ENCODE results near the gene FAM222B. TPM values are rescaled to one million over a fixed set of nuclear protein-coding genes. Genes with fewer than 3 reads are reported as not detected.

The FAM222B gene
- total and polyA plus RNA-seq, 9 of the 15 experiments (the other 6 are each of a cell fraction or from before 2014, with no cell fraction given), result 4.0 to 34.6 (median 7.5) TPM

- peak in 1 of 2 experiments; percentile 82; a peak in 1 of 4 replicates for TF ChIP-seq KDM4B (IDR thresholded peaks at IDR 0.05; ENCODE audit: borderline replicate concordance in 2 of 2, low read depth in 1 of 2)
- TF ChIP-seq CEBPZ (IDR thresholded peaks at IDR 0.05; ENCODE audit: borderline replicate concordance, low read depth, low read length), result peak; percentile 28; the same call in 1 of the 2 replicates
- TF ChIP-seq RB1 (IDR thresholded peaks at IDR 0.05; ENCODE audit: low read depth), result peak; percentile 28; the same call in 1 of the 2 replicates
- no peak for TF ChIP-seq CEBPB (tag; IDR thresholded peaks at IDR 0.05)
- 0 out of 2 replicates have a peak, but pooled peaks have one; percentile 16 for TF ChIP-seq ESRRA (IDR thresholded peaks at IDR 0.05; ENCODE audit: borderline replicate concordance, low read depth)
- TF ChIP-seq, protein P1, sequence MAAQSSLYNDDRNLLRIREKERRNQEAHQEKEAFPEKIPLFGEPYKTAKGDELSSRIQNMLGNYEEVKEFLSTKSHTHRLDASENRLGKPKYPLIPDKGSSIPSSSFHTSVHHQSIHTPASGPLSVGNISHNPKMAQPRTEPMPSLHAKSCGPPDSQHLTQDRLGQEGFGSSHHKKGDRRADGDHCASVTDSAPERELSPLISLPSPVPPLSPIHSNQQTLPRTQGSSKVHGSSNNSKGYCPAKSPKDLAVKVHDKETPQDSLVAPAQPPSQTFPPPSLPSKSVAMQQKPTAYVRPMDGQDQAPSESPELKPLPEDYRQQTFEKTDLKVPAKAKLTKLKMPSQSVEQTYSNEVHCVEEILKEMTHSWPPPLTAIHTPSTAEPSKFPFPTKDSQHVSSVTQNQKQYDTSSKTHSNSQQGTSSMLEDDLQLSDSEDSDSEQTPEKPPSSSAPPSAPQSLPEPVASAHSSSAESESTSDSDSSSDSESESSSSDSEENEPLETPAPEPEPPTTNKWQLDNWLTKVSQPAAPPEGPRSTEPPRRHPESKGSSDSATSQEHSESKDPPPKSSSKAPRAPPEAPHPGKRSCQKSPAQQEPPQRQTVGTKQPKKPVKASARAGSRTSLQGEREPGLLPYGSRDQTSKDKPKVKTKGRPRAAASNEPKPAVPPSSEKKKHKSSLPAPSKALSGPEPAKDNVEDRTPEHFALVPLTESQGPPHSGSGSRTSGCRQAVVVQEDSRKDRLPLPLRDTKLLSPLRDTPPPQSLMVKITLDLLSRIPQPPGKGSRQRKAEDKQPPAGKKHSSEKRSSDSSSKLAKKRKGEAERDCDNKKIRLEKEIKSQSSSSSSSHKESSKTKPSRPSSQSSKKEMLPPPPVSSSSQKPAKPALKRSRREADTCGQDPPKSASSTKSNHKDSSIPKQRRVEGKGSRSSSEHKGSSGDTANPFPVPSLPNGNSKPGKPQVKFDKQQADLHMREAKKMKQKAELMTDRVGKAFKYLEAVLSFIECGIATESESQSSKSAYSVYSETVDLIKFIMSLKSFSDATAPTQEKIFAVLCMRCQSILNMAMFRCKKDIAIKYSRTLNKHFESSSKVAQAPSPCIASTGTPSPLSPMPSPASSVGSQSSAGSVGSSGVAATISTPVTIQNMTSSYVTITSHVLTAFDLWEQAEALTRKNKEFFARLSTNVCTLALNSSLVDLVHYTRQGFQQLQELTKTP (IDR thresholded peaks at IDR 0.05; ENCODE audit: low read depth in 1 of 2, partially characterized antibody in 2 of 2), result peak in 1 of 2 experiments; percentile 56
- TF ChIP-seq RBBP5 (IDR thresholded peaks at IDR 0.05; ENCODE audit: borderline replicate concordance, insufficient read depth, low read length, poor library complexity, severe bottlenecking), result peak; percentile 86
- TF ChIP-seq BDP1 (IDR thresholded peaks at IDR 0.05; ENCODE audit: insufficient read depth, insufficient read length), result no peak
- TF ChIP-seq ERF (CRISPR knock-in tag; IDR thresholded peaks at IDR 0.05), result peak; percentile 28; the same call in 1 of the 2 replicates
- 0 out of 2 replicates have a peak, but pooled peaks have one; percentile 6 for TF ChIP-seq HBP1 (CRISPR knock-in tag; IDR thresholded peaks at IDR 0.05)
- TF ChIP-seq POLR2A (conservative IDR thresholded peaks at IDR 0.05), result peak; percentile 71
- TF ChIP-seq KLF13 (tag; IDR thresholded peaks at IDR 0.05; ENCODE audit: borderline replicate concordance, low read depth), result 0 out of 2 replicates have a peak, but pooled peaks have one; percentile 28
- TF ChIP-seq SMARCB1 (IDR thresholded peaks at IDR 0.05; ENCODE audit: insufficient read length, low read depth), result peak; percentile 51
- TF ChIP-seq GABPA (tag; conservative IDR thresholded peaks at IDR 0.05; ENCODE audit: low read depth), result peak; percentile 93
- peak; percentile 97 to 99 for TF ChIP-seq MAZ (CRISPR knock-in tag; conservative IDR thresholded peaks at IDR 0.05 in 1 of 2, IDR thresholded peaks at IDR 0.05 in 1 of 2)
- TF ChIP-seq RBM22 (IDR thresholded peaks at IDR 0.05; ENCODE audit: low read depth, low read length, poor library complexity, severe bottlenecking), result peak; percentile 74
These were observed 30.4 kb downstream of the FAM222B start (continued) for GRCh38 chr17:28812091-28812747.

Data from K562 (cell line).